ENCODE data around the gene POM121L2. TPM values are rescaled to one million over a fixed set of nuclear protein-coding genes. Genes with fewer than 3 reads are reported as not detected.
A peak's percentile ranks its signal among the peaks of the same experiment; 100 is the strongest.

Gene POM121L2
- total and polyA plus RNA-seq, 2 of the 13 experiments (the other 11 are each of a cell fraction or from before 2014, with no cell fraction given), result not detected

DNA sequence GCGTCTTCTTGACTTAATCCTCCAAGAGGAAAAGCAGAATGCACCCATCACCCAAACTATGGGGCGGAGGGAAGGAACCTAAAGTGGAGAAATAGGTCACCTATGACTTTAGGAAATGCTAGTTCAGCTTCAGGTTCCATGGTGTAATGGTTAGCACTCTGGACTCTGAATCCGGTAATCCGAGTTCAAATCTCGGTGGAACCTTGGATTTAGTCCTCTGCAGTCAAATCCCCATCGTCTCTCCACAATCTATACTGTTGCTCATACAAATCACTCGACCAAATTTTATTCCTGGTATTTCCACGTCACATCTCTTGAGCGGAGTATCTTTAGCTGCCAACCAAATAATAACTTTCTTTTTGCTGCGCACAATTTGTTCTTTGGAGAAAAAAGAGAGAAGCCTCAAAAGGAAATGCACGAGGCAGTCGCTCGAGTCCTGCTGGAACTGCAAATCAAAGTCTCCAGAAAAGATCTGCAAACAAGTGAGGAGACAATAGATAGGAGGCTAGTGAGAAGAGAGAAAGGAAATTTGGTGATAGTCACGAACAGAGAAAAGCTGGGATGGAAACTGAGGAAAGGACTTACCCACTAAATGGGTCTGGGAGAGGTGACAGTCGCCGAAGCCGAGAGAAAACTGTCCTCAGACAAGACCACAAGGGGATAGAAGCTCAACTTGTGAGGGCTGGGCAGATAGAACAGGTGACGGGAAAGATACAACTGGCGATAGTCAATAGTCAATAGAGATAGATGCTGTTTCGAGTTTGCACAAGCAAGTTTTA is 16.6 kb downstream of the POM121L2 start (continued):
- TF ChIP-seq TOPORS (CRISPR knock-in tag; IDR thresholded peaks at IDR 0.05), result 0 out of 2 replicates have a peak, but pooled peaks have one; percentile 72
- TF ChIP-seq ZMYM4 (CRISPR knock-in tag; IDR thresholded peaks at IDR 0.05), result no peak; the same call in 1 of the 2 replicates
- TF ChIP-seq, protein P1, sequence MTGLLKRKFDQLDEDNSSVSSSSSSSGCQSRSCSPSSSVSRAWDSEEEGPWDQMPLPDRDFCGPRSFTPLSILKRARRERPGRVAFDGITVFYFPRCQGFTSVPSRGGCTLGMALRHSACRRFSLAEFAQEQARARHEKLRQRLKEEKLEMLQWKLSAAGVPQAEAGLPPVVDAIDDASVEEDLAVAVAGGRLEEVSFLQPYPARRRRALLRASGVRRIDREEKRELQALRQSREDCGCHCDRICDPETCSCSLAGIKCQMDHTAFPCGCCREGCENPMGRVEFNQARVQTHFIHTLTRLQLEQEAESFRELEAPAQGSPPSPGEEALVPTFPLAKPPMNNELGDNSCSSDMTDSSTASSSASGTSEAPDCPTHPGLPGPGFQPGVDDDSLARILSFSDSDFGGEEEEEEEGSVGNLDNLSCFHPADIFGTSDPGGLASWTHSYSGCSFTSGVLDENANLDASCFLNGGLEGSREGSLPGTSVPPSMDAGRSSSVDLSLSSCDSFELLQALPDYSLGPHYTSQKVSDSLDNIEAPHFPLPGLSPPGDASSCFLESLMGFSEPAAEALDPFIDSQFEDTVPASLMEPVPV (CRISPR knock-in tag; IDR thresholded peaks at IDR 0.05), result no peak
- 0 out of 2 replicates have a peak, but pooled peaks have one; percentile 35 for TF ChIP-seq MEIS1 (CRISPR knock-in tag; IDR thresholded peaks at IDR 0.05; ENCODE audit: borderline replicate concordance)
- TF ChIP-seq ZNF552 (CRISPR knock-in tag; IDR thresholded peaks at IDR 0.05; ENCODE audit: borderline replicate concordance), result no peak
- peak; percentile 76 for TF ChIP-seq HNF4A (CRISPR knock-in tag; IDR thresholded peaks at IDR 0.05)
- TF ChIP-seq DNMT1 (CRISPR knock-in tag; IDR thresholded peaks at IDR 0.05), result no peak
- TF ChIP-seq ZNF143 (CRISPR knock-in tag; IDR thresholded peaks at IDR 0.05), result no peak
- TF ChIP-seq HOXA9 (CRISPR knock-in tag; IDR thresholded peaks at IDR 0.05; ENCODE audit: borderline replicate concordance), result no peak
- TF ChIP-seq, protein P2, sequence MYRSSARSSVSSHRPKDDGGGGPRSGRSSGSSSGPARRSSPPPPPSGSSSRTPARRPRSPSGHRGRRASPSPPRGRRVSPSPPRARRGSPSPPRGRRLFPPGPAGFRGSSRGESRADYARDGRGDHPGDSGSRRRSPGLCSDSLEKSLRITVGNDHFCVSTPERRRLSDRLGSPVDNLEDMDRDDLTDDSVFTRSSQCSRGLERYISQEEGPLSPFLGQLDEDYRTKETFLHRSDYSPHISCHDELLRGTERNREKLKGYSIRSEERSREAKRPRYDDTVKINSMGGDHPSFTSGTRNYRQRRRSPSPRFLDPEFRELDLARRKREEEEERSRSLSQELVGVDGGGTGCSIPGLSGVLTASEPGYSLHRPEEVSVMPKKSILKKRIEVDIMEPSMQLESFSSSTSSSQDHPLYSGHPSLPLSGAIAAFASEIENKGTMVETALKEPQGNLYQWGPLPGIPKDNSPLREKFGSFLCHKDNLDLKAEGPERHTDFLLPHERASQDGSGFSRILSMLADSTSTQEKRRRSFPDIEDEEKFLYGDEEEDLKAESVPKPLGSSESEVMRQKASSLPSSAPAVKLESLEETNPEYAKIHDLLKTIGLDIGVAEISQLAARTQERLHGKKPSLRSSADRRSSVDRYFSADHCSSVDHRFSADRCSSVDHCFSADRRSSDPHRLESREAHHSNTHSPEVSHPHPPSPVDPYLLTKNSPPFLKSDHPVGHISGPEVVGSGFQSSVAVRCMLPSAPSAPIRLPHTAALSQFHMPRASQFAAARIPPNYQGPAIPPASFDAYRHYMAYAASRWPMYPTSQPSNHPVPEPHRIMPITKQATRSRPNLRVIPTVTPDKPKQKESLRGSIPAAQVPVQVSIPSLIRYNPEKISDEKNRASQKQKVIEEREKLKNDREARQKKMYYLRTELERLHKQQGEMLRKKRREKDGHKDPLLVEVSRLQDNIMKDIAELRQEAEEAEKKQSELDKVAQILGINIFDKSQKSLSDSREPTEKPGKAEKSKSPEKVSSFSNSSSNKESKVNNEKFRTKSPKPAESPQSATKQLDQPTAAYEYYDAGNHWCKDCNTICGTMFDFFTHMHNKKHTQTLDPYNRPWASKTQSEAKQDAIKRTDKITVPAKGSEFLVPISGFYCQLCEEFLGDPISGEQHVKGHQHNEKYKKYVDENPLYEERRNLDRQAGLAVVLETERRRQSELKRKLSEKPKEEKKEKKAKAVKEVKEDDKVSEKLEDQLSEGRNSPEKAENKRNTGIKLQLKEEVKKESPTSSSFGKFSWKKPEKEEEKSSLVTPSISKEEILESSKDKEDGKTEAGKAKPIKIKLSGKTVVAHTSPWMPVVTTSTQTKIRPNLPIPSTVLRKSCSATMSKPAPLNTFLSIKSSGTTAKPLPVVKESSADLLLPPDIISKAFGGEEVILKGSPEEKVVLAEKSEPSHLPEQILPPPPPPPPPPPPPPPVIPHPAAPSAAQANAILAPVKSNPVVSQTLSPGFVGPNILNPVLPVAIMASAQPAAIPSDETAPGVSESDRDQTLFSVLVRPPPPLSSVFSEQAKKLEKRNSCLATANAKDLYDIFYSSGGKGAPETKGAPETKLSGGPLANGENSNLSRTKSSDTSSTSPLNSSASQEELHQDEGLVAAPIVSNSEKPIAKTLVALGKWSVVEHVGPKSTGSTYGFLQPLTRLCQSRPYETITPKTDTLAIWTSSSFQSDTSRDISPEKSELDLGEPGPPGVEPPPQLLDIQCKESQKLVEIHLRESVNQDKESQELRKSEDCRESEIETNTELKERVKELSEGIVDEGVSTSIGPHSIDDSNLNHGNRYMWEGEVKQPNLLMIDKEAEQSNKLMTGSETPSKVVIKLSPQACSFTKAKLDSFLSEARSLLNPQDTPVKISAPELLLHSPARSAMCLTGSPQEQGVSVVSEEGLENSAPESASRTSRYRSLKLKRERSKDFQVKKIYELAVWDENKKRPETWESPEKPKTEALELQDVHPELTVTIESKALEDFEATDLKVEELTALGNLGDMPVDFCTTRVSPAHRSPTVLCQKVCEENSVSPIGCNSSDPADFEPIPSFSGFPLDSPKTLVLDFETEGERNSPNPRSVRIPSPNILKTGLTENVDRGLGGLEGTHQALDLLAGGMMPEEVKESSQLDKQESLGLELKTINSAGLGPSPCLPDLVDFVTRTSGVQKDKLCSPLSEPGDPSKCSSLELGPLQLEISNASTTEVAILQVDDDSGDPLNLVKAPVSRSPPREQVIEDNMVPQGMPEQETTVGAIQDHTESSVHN (CRISPR knock-in tag; IDR thresholded peaks at IDR 0.05), result no peak
- TF ChIP-seq CENPT (CRISPR knock-in tag; IDR thresholded peaks at IDR 0.05; ENCODE audit: low read depth), result no peak
- TF ChIP-seq ELF3 (CRISPR knock-in tag; IDR thresholded peaks at IDR 0.05), result 0 out of 2 replicates have a peak, but pooled peaks have one; percentile 29
- TF ChIP-seq ZNF737 (CRISPR knock-in tag; IDR thresholded peaks at IDR 0.05; ENCODE audit: borderline replicate concordance), result no peak
- no peak for TF ChIP-seq FOXA1 (IDR thresholded peaks at IDR 0.05)
- no peak for TF ChIP-seq FOXA1 (CRISPR knock-in tag; IDR thresholded peaks at IDR 0.05)
- no peak for TF ChIP-seq ZIK1 (CRISPR knock-in tag; IDR thresholded peaks at IDR 0.05; ENCODE audit: borderline replicate concordance, low read depth)
- TF ChIP-seq, protein P3, sequence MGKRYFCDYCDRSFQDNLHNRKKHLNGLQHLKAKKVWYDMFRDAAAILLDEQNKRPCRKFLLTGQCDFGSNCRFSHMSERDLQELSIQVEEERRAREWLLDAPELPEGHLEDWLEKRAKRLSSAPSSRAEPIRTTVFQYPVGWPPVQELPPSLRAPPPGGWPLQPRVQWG (CRISPR knock-in tag; IDR thresholded peaks at IDR 0.05; ENCODE audit: borderline replicate concordance, low read depth), result no peak
- TF ChIP-seq ZNF615 (CRISPR knock-in tag; IDR thresholded peaks at IDR 0.05; ENCODE audit: borderline replicate concordance), result 0 out of 2 replicates have a peak, but pooled peaks have one; percentile 15
- TF ChIP-seq NR1H2 (CRISPR knock-in tag; IDR thresholded peaks at IDR 0.05; ENCODE audit: borderline replicate concordance, low read depth), result no peak
- TF ChIP-seq ZNF839 (CRISPR knock-in tag; IDR thresholded peaks at IDR 0.05; ENCODE audit: borderline replicate concordance), result no peak

Measured in HepG2 (cell line).